G401.6 (cell line): ENCODE measurements around the gene NHSL2.

Source experiments
- FAIRE-seq: peaks from 2 replicates; lab custom pipeline; 2012; peaks lifted over from hg19 to GRCh38; lab: Jason Lieb, UNC

NHSL2 gene

DNA sequence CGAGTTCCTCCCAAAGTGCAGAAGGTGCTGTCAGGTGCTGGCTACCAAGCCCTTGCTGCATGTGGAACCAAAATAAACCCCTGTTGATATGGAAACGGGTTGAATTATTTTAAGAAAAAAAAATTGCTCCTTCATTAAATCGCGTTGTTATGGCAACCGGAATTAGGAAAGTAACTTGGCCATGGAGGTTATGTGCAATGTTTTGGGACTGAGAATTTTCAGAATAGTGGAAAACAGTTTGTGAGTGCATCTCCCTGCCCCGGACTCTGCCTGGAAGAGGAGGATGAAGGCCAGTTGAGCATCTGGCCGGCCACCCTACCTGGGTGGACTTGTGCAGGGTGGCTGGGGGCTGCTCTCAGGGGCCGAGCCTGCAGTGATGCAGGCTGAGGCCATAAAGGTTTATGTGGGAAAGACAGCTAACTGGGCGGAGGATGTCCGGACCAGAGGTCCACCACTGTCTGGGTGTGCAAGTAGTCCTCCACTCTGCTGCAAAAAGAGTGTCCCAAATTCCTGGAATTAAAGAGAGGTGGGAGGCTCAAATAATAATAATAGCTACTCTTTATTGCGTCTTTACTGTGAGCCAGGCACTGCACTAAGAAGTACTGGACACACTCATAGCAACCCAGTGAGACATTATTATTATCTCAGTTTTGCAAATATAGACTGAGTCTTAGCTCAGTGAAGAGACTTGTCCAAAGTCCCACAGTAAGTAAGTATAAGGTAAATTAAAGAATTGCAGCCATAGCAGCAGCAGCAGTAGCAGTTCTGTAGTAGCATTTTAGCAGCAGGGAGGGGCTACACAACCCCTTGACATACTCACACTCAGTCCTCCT, 200.4 kb downstream of the NHSL2 start:
- no peak for FAIRE-seq

DNA sequence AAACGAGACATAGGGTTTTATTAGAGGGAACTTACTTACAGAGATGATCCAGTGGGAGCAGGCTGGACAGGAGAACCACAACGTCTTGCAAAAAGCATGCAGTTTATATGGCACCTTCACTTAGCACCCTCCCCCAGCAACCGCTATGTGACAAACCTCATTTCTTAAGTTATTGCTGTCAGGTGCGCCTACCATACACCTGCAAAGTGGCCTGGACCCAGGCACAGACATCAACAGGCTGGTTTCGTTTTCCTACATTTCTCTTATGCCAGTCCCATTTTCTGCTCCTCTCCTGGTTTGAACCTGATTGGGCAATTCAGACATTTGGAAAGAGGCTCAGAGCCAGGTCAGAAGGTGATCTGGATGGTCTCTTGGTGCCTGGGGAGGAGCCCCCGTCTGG, 202.8 kb downstream of the NHSL2 start:
- no peak for FAIRE-seq

DNA sequence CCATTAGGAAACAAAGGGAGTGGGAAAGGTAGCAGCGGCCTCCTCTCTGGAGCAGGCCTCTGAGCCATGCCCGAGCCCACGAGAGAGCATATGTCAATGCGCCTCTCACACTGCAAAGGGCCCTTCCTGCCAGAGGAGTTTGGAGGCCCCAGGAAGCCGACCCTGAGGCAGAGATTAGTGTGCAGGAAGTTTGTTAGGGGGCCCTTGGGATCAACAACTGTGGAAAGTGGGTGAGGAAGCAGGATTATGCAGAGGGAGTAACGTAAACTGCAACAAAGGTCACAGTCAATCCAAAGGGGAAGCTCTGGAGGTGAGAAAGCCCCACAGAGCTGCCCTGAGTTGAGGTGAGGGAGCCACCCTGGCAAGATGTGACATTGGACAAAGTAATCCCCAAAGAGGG, 203.7 kb downstream of the NHSL2 start:
- FAIRE-seq = no peak

DNA sequence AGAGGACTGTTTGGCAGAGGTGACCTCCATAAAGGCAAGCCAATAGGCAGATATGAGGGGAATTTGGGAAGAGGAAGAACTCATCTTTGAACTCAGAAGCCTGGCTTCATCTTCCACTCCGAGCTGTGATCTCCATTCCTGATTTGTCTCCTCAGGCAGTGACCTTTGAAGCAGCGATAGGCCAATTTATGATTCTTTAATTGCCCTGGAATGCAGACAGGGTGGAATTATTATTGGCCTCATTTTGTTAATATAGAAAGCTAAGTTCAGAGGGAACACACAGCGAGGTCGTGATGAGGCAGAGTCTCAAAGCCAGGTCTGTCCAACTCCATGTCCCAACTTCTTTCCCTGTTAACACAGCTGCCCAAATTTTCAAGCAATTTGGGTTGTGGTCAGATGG, 204.2 kb downstream of the NHSL2 start:
- no peak for FAIRE-seq

DNA sequence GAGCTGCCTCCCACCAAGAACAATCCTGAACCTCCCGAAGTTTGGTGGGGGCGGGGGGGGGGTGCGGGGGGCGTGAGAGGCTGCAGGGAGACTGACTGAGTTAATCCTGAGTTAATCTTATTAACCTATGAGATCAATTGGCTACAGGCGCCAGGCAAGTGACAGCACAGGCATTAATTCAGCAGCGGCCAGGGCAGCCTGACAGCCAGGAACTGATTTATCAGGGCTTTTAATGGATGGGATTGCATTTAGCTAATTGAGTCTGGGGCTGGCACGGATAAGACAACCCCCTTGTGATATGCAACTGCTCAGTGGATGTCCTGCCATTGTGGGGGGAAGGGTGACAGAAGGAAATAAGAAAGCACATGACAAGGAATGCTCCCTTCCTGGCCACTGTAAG, 204.7 kb downstream of the NHSL2 start:
- FAIRE-seq = no peak

DNA sequence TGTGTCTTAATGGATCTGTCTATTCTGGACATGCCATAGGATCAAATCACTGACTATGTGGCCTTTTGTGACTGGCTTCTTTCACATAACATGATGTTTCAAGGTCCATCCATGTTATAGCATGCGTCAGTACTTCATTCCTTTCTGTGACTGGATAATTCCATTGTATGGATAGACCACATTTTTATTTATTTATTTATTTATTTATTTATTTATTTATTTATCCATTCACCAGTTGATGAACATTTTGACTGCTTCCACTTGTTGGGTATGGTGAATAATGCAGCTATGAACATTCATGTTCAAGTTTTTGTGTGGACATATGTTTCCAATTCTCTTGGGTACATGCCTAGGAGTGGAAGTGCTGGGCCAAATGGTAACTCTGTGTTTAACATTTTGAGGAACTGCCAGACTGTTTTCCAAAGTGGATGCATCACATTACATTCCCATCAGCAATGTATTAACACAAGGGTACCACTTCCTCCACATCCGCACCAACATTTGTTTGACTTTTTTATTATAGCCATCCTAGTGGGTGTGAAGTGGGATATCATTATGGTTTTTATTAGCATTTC, 207.1 kb downstream of the NHSL2 start:
- FAIRE-seq = no peak

DNA sequence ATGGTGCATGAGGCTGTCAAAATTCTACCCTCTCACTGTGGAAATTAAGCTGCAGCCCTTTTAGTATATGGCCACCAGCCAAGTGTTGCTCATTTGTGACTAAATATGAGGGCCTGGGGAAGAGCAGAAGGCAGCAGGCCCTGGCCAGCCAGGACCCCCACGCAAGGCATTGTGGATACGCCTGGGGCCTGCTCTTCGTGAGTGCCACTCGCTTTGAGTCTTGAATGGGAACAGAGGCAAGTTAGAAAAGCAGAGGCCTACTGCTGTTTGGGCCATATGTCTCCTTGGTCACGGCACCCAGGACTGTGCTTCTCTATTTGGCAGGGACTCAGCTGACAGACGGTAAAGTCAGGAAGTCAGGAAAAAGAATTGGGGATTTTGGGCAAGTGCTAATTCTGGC, 210.2 kb downstream of the NHSL2 start:
- FAIRE-seq = no peak

DNA sequence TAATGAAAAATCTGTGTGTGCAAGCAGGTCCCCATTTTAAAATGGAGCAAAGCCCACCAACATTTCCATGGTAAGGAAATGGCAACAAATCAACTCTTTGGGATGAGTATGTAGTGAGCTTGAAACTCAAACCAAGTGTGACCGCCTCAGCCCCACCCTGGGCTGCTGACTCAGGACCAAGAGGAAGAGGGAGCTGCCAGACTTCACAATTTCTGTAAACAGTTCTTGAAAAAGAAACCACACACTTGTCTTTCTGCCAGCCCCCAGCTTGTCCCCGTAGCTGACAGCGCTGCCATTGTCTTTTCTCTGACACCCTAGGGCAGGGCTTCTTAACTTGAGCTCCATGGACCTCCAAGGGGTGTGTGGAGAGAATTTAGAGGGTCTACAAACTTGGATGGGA, 210.7 kb downstream of the NHSL2 start:
- no peak for FAIRE-seq

DNA sequence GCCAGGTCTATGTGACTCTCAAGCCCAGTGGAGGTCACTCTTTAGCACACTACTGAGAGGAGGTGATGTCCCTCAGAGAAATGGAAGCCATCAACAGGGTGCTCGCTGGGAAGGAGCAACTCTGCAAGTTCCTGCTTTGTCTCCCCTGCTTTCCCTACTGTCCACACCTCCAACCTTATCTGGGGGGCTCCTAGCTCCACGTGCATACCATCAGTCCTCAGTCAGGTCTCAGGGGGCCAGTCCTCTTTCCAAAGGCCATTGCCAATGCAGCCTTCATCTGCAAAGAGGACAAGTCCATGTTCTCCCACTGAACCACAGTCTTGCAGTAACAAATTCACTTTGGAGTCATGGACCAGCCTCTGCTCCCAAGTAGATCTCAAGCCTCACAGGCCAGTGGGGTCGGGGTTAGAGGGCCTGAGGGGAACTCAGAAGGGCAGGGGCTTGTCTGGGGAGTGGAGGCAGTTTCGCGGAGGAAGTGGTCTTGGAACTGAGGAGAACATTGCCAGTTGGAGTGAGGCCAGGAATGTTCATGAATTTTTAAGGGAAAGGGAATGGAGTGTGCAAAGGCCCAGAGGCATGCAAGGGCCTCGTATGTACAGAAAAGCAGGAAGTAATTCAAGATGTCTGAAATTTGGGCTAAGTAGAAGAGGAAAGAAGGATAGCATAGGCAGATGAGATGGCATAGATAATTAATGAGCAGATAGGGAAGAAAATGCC, 212.1 kb downstream of the NHSL2 start:
- no peak for FAIRE-seq

DNA sequence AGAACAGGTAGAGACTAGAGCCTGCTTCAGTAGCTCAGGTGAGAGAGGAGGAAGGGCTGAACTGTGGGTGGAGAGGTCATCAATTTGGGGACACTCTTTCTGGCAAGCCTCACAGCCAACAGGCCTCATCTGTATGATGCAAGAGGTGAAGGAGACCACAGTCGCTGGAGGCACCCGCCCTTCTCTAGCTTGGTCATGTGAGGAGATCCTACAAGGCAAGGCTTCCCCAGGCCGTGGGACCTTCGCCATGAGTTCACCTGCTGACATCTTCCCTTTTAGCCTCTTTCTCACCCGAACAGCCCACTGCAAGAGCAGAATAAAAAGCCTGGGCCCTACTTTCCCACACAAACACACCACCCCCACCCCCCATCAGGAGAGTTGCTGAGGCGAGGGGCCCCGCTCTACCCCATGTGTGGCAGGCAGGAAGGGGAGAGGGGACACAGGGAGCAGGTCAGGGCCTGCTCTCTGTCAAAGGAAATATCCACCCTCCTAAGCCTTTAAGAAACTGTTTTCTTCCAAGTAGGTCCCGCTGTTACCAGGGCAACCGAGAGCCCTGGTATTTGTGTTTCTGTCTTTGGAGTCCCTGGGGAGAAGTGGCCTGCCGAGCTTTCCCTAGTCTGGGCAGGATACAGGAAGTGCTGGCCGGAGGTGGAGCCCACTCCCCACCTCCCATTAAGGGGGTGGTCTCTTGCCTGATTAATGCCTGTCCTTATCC, 213.0 kb downstream of the NHSL2 start:
- FAIRE-seq = no peak

DNA sequence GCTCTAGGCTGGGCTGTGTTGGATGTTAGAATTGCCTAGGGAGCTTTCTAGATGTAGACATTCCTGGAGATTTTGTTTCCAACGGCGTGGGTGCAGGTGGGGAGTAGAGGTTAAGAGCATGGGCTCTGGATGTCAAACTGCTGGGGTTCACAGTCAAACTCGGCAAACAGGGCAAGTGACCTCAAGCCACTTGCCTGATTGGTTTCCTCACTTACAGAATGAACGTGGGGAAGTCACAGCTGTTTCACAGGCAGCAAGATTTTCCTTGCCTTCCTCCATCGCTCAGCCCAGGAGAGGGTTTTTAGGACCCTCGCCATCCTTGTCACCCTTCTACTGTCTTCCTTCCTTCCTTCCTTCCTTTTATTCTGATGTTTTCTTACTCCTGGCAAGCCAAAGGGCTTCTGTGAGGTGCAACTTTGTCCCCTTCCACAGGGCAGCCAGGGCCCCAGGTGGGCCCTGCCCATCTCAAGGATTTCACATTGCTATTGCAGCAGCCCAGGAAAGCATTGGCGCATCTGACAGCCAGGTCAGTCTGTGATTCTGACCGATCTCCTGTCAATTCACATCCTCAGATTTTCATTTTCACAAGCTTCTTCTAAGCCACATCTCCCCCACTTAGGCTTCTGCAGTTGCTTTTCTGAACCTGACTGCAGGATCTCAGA, 214.0 kb downstream of the NHSL2 start:
- no peak for FAIRE-seq

DNA sequence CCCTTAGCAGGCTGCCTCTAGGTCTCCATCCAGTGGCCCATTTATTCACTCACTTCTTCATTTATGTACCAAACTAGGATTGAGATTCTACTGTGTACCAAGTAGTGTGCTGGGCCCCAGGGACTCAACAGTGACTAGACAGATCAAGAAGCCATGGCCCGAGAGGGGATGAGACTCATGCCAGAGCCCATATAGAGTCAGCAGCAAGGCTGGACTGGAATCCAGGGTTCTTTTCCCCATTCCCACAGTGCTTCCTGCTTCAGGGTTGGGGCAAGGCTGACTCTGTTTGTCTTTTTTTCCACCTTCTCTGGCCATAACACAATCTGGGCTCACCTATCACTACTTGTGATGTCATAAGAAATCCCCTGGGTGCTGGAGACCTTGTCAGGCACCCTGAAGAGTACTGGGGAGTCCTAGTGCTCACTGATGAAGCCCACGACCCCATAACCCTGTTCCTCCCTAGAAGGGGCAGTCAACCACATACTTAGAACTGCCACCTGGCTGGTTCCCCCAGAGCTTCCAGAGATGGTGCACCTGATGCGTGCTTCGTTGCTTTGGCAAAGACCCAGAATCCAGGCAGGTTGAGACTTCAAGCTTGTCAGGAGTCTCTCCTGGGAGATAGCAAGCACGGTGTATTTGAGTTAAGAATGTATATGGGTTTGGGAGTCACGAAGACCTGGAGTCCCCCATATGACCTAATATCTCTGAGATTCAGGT, 214.8 kb downstream of the NHSL2 start:
- no peak for FAIRE-seq

DNA sequence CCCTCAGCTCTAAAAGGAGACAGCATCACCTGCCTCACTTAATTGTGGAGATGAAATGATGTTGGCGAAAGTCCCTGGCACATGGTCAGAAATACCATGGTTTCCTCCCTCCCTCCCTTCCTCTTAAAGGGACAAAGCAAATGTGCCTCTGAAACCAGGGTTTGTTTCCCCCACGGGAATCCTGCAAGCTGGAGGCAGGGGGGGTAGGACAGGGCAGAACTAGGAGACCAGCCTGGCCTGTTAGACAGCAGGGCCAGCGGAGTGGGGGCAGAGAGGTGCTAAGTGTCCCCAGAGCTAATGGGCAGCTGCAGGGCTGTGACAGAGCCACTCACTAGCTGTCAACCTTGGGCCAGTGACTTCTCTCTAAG, 215.4 kb downstream of the NHSL2 start:
- no peak for FAIRE-seq

DNA sequence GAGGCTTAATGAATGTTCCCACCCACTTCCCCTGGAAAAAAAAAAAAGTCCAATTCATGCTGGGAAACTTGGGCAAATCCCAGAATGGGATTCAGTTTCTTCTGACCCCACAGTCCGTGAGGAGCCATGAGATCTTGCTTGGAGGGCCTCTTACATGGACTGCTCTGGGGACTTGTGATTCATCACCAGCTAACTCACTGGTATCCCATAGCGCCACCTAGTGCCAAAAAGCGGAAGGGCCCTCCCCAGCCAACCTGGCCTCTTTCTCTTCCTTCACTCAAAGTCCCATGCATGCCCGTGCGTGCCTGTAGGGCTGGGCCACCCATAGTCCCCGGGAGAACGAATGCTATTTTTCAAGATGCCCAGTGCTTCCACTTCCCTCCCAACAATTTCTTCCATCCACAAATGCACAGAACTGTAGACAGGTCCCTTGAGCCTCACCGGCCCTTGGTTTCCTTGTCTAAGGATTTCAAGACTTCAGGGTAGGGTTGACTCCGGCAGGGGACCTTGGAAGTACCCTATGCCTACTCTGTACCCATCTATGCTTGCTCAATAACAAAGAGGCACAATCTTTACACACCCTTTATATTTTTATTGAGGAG, 216.0 kb downstream of the NHSL2 start:
- FAIRE-seq = peak; percentile 58

DNA sequence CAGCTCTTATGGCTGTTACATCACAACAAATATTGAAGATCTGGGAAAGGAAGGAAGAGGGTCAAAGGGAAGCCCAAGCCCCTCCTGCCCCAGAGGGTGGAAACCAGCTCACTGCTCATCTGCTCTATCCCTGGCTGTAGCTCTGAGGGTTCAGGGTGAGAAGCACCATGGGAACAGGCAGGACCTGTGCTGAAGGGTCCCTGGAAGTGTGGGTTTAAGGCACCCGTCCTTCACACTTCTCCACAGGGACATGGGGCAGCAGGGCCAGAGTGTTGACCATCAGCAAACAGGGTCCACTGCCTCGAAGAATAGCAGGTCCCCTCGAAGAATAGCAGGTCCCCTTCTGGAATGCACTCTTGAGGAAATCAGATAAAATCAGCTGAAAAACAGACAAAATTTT, 216.7 kb downstream of the NHSL2 start:
- FAIRE-seq = no peak

DNA sequence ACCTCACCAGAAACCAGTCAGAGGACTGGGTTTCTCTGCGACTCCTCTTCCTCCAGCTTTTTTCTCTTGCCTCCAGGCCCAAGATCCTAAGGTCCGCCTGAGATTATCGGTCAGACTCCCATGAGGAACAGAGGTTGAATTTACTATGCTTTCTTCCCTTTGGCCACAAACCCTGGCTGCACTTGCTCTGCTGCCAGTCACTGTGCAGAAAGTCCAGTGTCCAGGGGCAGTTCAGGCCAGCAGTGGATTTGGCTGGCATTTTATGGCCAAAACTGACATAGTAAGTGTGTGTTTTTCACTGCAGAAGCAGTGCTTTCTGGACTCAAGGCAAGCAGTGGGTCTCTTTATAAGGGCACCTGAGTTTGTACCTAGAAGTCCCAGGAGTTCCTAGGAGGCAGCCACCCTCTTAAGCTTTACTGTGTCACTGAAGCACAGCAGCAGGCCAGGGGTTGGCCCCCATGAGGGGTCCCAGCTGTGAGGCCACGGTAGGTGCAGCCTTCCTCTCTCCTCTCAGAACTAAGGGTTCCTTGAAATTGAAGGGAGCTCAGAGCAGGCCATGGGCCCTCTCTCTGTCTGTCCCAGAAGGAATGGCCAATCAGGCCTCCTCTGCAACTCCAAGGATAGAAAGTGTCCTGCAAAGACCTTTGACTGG, 217.7 kb downstream of the NHSL2 start:
- no peak for FAIRE-seq

DNA sequence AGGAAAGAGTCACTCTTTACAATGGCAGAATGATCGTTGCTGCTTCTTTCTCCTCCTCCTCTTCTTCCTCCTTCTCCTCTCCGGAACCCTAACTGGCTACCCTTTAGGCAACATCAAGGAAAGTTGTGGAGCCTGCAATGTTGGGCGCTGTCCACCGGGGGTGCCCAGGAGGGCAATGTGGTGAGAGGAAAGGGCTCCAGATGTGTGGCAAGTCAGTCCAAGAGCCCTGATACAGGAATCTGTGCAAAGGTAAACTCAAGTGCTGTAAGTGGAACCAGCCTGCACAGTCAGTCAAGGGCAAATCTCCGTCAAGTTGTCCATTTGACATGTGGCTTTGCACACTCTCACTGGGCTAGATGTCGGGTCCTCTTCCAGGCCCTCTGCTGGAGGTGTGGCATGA, 218.2 kb downstream of the NHSL2 start:
- FAIRE-seq = no peak

DNA sequence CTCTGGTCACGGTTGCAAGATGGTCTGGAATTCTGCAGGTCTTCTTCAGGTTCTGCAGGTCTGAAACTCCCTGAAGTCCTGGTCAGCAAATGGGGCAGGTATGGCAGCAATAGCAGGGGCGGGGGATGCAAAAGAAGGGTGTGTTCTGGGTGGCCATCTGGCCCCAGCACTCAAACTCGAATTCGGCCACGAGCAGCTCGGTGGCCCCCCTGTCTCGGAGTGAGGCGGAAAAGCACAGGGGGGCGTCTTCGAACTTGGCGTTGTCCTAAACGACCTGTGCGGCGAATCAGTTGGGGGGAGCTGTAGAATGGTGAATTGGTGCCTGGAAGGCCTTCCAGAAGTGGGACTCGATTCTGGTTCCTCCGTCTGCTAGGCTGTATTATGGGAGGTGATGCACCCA, 219.0 kb downstream of the NHSL2 start:
- FAIRE-seq = no peak

DNA sequence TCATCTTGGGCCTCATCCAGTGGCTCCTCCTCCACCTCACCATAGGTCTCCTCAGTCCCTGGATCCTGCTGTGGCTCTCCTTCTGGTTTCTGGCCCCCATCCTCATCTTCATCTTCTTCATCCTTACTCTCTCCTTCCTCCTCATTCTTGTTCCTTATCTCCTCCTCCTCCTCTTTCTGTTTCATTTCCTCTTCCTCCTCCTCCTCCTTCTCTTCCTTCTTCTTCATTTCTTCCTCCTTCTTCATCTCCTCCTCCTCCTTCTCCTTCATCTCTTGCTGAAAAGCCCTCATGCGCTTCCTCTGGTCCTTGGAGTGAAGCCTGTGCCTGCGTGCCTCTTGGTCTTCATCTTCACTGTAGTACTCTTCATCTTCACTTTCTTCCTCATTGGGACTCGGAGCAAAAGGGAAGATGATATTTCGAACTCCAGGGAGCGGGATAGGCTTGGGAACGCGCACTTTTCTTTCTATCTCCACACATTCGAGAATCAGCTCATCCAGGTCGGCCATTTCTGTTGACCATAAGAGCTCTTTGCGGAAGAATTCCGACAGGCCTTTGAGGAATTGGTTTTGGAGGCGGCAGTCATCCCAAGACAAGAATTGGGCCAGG, 219.6 kb downstream of the NHSL2 start:
- no peak for FAIRE-seq

DNA sequence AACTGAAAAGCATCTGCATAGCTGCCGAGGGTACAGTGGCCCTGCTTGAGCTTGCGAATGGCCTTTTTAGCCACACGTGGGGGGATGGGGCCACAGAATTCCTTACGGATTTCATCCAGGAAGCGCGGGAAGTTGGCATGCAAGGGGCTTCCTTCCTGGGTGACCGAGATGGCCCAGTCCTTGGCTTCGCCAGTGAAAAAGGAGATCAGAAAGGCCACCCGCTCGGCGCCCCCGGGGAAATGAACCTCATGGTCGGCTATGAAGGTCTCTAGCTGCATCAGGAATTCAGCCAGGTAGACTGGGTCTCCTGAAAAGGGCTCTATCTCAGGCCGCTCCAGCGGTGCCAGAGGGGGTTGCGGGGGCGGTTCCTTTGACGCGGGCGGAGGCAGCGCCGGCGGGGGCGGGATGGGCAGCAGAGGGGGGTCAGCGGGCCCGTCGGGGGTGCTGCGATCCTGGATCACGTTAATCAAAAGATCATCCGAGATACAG, 220.2 kb downstream of the NHSL2 start:
- FAIRE-seq = no peak
